Measurements from ENCODE around the gene CREBBP. TPM values are rescaled to one million over a fixed set of nuclear protein-coding genes. Genes with fewer than 3 reads are reported as not detected.

The CREBBP gene
- total RNA-seq, 1 donor from 2014 or later: 31.4 TPM

- no peak for DNase-seq (ENCODE audit: low read depth)
- Histone ChIP-seq H3K27me3 (ENCODE audit: control insufficient read depth, insufficient read depth, low read length) (no peaks in the 10 kb centered on the region), H3K36me3 (ENCODE audit: control insufficient read depth, insufficient read depth, low read length) (no peaks in the 10 kb centered on the region), H3K4me3 (ENCODE audit: low read depth, low read length) (no peak overlapping the region)
- TF ChIP-seq, protein P1, sequence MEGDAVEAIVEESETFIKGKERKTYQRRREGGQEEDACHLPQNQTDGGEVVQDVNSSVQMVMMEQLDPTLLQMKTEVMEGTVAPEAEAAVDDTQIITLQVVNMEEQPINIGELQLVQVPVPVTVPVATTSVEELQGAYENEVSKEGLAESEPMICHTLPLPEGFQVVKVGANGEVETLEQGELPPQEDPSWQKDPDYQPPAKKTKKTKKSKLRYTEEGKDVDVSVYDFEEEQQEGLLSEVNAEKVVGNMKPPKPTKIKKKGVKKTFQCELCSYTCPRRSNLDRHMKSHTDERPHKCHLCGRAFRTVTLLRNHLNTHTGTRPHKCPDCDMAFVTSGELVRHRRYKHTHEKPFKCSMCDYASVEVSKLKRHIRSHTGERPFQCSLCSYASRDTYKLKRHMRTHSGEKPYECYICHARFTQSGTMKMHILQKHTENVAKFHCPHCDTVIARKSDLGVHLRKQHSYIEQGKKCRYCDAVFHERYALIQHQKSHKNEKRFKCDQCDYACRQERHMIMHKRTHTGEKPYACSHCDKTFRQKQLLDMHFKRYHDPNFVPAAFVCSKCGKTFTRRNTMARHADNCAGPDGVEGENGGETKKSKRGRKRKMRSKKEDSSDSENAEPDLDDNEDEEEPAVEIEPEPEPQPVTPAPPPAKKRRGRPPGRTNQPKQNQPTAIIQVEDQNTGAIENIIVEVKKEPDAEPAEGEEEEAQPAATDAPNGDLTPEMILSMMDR (IDR thresholded peaks at IDR 0.05; ENCODE audit: insufficient read depth, low read length, poor library complexity, severe bottlenecking): no peak
Measured at GRCh38 chr16:3675601-3676130, 204.8 kb downstream of the CREBBP start.

Other genes starting within 250 kb of the CREBBP start
- 13.4 and 18.6 TPM in 2 replicates for gene DNASE1, start 226.0 kb downstream of the CREBBP start, total RNA-seq
- 94.3 and 144 TPM in 2 replicates for gene TRAP1, start 163.2 kb downstream of the CREBBP start, total RNA-seq
- 12.0 and 17.3 TPM in 2 replicates for gene ADCY9, start 235.7 kb upstream of the CREBBP start, total RNA-seq